HepG2 (cell line): ENCODE measurements around the gene ROBO3. TPM values are rescaled to one million over a fixed set of nuclear protein-coding genes. Genes with fewer than 3 reads are reported as not detected.

ENCODE experiments used
- CC2D1A ChIP-seq: sonication (generic); formaldehyde crosslinking; IDR thresholded peaks from 2 replicates; pipeline ENCODE4 v1.8.1; 2023; ENCODE audit warnings: mild to moderate bottlenecking, missing genetic modification reagents
- CENPX ChIP-seq: sonication (generic); formaldehyde crosslinking; IDR thresholded peaks from 2 replicates; pipeline ENCODE4 v1.9.0; 2021; ENCODE audit warnings: mild to moderate bottlenecking, missing genetic modification reagents, moderate library complexity
- CTCF ChIP-seq: sonication (generic); formaldehyde crosslinking; IDR thresholded peaks from 2 replicates; pipeline ENCODE4 v1.5.0; 2020; ENCODE audit warnings: mild to moderate bottlenecking, missing genetic modification reagents, moderate library complexity
- EEA1 ChIP-seq: sonication (generic); formaldehyde crosslinking; IDR thresholded peaks from 2 replicates; pipeline ENCODE4 v1.5.1; 2020; ENCODE audit warnings: mild to moderate bottlenecking, missing genetic modification reagents, borderline replicate concordance
- ERF ChIP-seq: IDR thresholded peaks from 2 replicates; pipeline ENCODE4 v1.6.1; 2018; ENCODE audit warnings: missing biosample characterization, missing genetic modification reagents
- KAT8 ChIP-seq: IDR thresholded peaks from 2 replicates; pipeline ENCODE4 v1.6.1; 2016; ENCODE audit warnings: missing genetic modification reagents, missing compliant biosample characterization
- LRRFIP1 ChIP-seq: sonication (generic); formaldehyde crosslinking; conservative IDR thresholded peaks from 2 replicates; pipeline ENCODE4 v1.4.0; 2020; ENCODE audit warnings: missing genetic modification reagents
- MED13 ChIP-seq: sonication (generic); formaldehyde crosslinking; IDR thresholded peaks from 2 replicates; pipeline ENCODE4 v1.5.0; 2020; ENCODE audit warnings: missing genetic modification reagents
- POLR2A ChIP-seq, 2 experiments: IDR thresholded peaks; 2 replicates each; pipeline ENCODE4 v1.6.1; 2011; ENCODE audit warnings: low read depth in 2 of 2, low read length in 2 of 2, mild to moderate bottlenecking in 1 of 2, moderate library complexity in 1 of 2; ENCODE audit not compliant: insufficient read depth in 1 of 2
- SALL2 ChIP-seq: sonication (generic); formaldehyde crosslinking; IDR thresholded peaks from 2 replicates; pipeline ENCODE4 v1.8.1; 2023; ENCODE audit warnings: mild to moderate bottlenecking, missing genetic modification reagents, inconsistent platforms
- SMAD9 ChIP-seq: sonication (generic); formaldehyde crosslinking; IDR thresholded peaks from 2 replicates; pipeline ENCODE4 v1.5.1; 2020; ENCODE audit warnings: mild to moderate bottlenecking, missing genetic modification reagents
- TCF7L2 ChIP-seq: IDR thresholded peaks from 2 replicates; pipeline ENCODE4 v1.6.1; 2011; ENCODE audit warnings: mild to moderate bottlenecking, low read depth, low read length, moderate library complexity
- THAP11 ChIP-seq: IDR thresholded peaks from 2 replicates; pipeline ENCODE4 v1.6.1; 2016; ENCODE audit warnings: missing biosample characterization, missing genetic modification reagents
- YEATS4 ChIP-seq: sonication (generic); formaldehyde crosslinking; IDR thresholded peaks from 2 replicates; pipeline ENCODE4 v1.4.0; 2020; ENCODE audit warnings: missing genetic modification reagents, borderline replicate concordance
- ZBTB2 ChIP-seq: sonication (generic); formaldehyde crosslinking; IDR thresholded peaks from 2 replicates; pipeline ENCODE4 v1.8.0; 2022; ENCODE audit warnings: low read depth, missing genetic modification reagents
- ZBTB33 ChIP-seq: sonication (generic); formaldehyde crosslinking; IDR thresholded peaks from 2 replicates; pipeline ENCODE4 v1.4.0; 2020; ENCODE audit warnings: missing genetic modification reagents
- ZFP62 ChIP-seq: sonication (generic); formaldehyde crosslinking; IDR thresholded peaks from 2 replicates; pipeline ENCODE4 v1.4.0; 2020; ENCODE audit warnings: missing genetic modification reagents
- ZNF234 ChIP-seq: sonication (generic); formaldehyde crosslinking; conservative IDR thresholded peaks from 2 replicates; pipeline ENCODE4 v1.5.1; 2020; ENCODE audit warnings: mild to moderate bottlenecking, missing genetic modification reagents
- ZNF556 ChIP-seq: sonication (generic); formaldehyde crosslinking; IDR thresholded peaks from 2 replicates; pipeline ENCODE4 v1.4.0; 2020; ENCODE audit warnings: mild to moderate bottlenecking, missing genetic modification reagents, borderline replicate concordance
- ZNF562 ChIP-seq: sonication (generic); formaldehyde crosslinking; IDR thresholded peaks from 2 replicates; pipeline ENCODE4 v1.8.0; 2022; ENCODE audit warnings: missing genetic modification reagents, borderline replicate concordance
- ZNF720 ChIP-seq: sonication (generic); formaldehyde crosslinking; IDR thresholded peaks from 2 replicates; pipeline ENCODE4 v1.4.0; 2020; ENCODE audit warnings: missing genetic modification reagents
- ZSCAN21 ChIP-seq: sonication (generic); formaldehyde crosslinking; IDR thresholded peaks from 2 replicates; pipeline ENCODE4 v1.8.0; 2022; ENCODE audit warnings: mild to moderate bottlenecking, missing genetic modification reagents, moderate library complexity, borderline replicate concordance
- ZSCAN22 ChIP-seq: sonication (generic); formaldehyde crosslinking; IDR thresholded peaks from 2 replicates; pipeline ENCODE4 v1.4.0; 2020; ENCODE audit warnings: mild to moderate bottlenecking, missing genetic modification reagents
- polyA plus RNA-seq, 8 experiments: library from polyadenylated mRNA; depleted of rRNA in 3 of 8; stranded (reverse) in 7 of 8; unstranded in 1 of 8; fragments of >200 nt; fragmentation: Illumina TruSeq in 4 of 8; extraction: Trizol in 4 of 8; gene quantifications; 2 replicates each; pipeline versions ENCODE4 v1.2.1 to v1.2.3, GENCODE V29; 2011 to 2016; ENCODE audit warnings: low read depth in 4 of 8, missing spikeins in 1 of 8, mixed read lengths in 1 of 8; ENCODE audit not compliant: insufficient read depth in 1 of 8
- total RNA-seq, 5 experiments: library from RNA; depleted of rRNA; stranded (reverse); fragments of >200 nt; fragmentation: Illumina TruSeq; extraction: Trizol; gene quantifications; 2 replicates each; pipeline ENCODE4 v1.2.3, GENCODE V29; 2016; ENCODE audit warnings: low read depth in 1 of 5

ROBO3 gene
- total and polyA plus RNA-seq, 2 of the 13 experiments (the other 11 are each of a cell fraction or from before 2014, with no cell fraction given), result 0.07 to 2.4 TPM

- TF ChIP-seq EEA1 (CRISPR knock-in tag) (0 out of 2 replicates have a peak, but pooled peaks have one; percentile 65), SALL2 (CRISPR knock-in tag) (peak; percentile 33; the same call in 1 of the 2 replicates), ZSCAN22 (CRISPR knock-in tag) (no peak), ZNF234 (no peak), THAP11 (CRISPR knock-in tag) (peak; percentile 52; the same call in 1 of the 2 replicates), ZBTB33 (no peak), POLR2A (IDR thresholded peaks at IDR 0.05; ENCODE audit: insufficient read depth in 1 of 2, low read depth in 2 of 2, low read length in 2 of 2) (0 out of 4 replicates have a peak, but pooled peaks of 1 of the 2 experiments have one; percentile 28), ZNF556 (no peak), KAT8 (CRISPR knock-in tag) (0 out of 2 replicates have a peak, but pooled peaks have one; percentile 13), LRRFIP1 (CRISPR knock-in tag) (no peak), CC2D1A (CRISPR knock-in tag) (no peak), ZNF562 (CRISPR knock-in tag) (no peak), ZNF720 (no peak), ERF (peak; percentile 81), CTCF (CRISPR knock-in tag) (peak; percentile 90), MED13 (no peak), ZSCAN21 (CRISPR knock-in tag) (peak; percentile 91), YEATS4 (peak; percentile 68), TCF7L2 (no peak), SMAD9 (no peak), CENPX (no peak), ZFP62 (CRISPR knock-in tag) (no peak), ZBTB2 (no peak)
These were observed 10.9 kb downstream of the ROBO3 start (continued) for GRCh38 chr11:124875943-124876817.
